Measurements from ENCODE around the gene NRXN2.

NRXN2 gene

DNA sequence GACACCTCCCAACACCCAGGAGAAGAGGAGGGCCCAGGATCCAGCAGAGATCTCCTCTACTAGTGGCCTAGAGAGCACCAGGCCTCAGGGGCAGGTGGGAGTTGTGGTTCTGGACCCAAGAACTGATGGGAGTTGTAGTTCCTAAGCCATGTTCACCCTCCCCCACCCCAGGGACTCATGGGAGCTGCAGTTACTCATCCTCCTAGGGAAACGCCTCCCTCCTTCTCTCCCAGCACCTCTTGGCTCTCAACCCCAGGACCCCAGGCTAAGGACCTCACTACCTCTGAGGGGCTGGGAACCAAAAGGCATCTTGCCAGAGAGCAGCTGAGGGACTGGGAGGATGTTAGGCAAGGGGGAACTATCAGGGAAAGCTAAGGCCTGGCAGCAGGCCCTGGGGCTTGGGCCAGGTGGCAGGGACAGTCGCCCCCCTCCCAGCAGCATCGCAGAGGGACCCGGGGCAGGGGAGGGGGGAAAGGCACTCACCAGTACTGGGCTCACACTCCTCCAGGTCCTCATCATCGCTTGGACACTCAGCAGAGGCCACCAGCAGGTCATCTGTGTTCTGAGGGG lies 103.1 kb downstream of the NRXN2 start:
- DNase-seq (no peak), ATAC-seq (replicated peaks) (no peak)
- no peaks in the 10 kb centered on the region for H3K27me3 Mint-ChIP-seq
- H3K9me3 Mint-ChIP-seq = no peaks in the 10 kb centered on the region
- H3K36me3 Mint-ChIP-seq = no peaks in the 10 kb centered on the region
- H3K4me1 Mint-ChIP-seq = peaks cover 13 to 17% of the 10 kb centered on the region in 2 donors
- no peak overlapping the region for H3K4me3 Mint-ChIP-seq
- H3K27ac Mint-ChIP-seq = no peak overlapping the region

DNA sequence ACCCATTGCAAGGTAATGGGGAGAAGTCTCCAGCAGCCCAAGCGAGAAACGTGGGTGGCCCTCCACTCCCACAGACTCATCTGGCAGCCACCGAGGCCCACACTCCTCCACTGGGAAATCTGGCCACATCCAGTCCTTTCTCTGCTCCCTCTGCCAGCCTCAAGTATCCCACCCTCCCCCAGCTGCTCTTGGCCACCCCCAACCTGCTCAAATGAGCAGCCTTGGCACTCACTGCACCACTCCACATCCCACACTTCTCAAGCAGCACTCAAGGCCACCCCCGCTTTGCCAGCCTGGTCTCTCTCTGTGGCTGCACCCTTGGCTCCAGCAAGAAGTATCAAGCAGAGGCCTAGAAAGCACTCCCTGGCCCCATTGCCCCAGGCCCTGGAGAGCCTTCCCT lies 103.8 kb downstream of the NRXN2 start:
- H3K4me3 Mint-ChIP-seq = no peak overlapping the region
- no peaks in the 10 kb centered on the region for H3K27me3 Mint-ChIP-seq
- H3K4me1 Mint-ChIP-seq = peaks cover 8 to 13% of the 10 kb centered on the region in 2 donors
- H3K27ac Mint-ChIP-seq = no peak overlapping the region
- H3K36me3 Mint-ChIP-seq = no peaks in the 10 kb centered on the region
- ATAC-seq (replicated peaks) = no peak
- H3K9me3 Mint-ChIP-seq = no peaks in the 10 kb centered on the region
- no peak for DNase-seq

DNA sequence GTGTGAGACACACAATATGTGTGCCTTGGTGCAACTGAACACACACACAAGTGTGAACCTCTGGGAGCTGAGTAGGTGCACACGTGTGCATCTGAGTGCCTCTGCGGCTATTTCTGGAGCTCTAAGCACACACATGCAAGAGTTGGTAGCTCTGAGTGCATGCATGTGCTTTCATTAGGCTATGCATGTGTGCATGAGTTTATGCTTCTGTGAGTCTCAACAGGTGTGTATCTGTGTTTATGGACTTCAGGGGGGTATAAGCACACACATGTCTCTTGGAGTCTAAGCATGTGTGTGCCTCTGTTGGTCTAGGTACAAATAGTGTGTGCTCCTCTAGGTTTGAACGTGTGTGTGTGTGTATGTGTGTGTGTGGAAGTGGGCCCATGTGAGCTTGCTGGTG lies 106.2 kb downstream of the NRXN2 start:
- H3K9me3 Mint-ChIP-seq = no peaks in the 10 kb centered on the region
- H3K4me1 Mint-ChIP-seq = peaks cover 8 to 13% of the 10 kb centered on the region in 2 donors
- no peaks in the 10 kb centered on the region for H3K36me3 Mint-ChIP-seq
- no peak overlapping the region for H3K4me3 Mint-ChIP-seq
- H3K27ac Mint-ChIP-seq = no peak overlapping the region
- no peak for ATAC-seq (replicated peaks)
- no peaks in the 10 kb centered on the region for H3K27me3 Mint-ChIP-seq
- no peak for DNase-seq

DNA sequence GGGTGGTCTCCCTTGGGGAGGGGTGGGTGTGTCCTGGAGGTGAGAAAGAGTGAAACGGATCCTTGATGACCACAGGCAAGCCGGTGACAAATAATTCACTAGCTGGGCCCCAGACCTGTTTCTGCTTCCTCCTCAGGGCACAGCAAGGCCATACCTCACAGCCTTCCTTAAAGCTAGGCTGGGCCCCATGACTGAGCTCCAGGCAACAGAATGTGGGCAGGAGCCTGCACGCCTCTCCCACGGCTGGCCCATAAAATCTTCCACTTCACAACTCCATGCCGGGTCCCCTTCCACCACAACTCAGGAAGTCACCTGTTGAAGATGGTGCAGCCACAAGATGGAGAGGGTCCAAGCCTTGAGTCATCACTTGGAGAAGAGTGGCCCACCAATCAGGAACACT lies 108.1 kb downstream of the NRXN2 start:
- H3K9me3 Mint-ChIP-seq = no peaks in the 10 kb centered on the region
- H3K4me1 Mint-ChIP-seq = peaks cover 0 to 4% of the 10 kb centered on the region in 2 donors
- H3K4me3 Mint-ChIP-seq = no peak overlapping the region
- no peaks in the 10 kb centered on the region for H3K36me3 Mint-ChIP-seq
- DNase-seq = no peak
- no peak overlapping the region for H3K27ac Mint-ChIP-seq
- H3K27me3 Mint-ChIP-seq = no peaks in the 10 kb centered on the region
- ATAC-seq (replicated peaks) = no peak

DNA sequence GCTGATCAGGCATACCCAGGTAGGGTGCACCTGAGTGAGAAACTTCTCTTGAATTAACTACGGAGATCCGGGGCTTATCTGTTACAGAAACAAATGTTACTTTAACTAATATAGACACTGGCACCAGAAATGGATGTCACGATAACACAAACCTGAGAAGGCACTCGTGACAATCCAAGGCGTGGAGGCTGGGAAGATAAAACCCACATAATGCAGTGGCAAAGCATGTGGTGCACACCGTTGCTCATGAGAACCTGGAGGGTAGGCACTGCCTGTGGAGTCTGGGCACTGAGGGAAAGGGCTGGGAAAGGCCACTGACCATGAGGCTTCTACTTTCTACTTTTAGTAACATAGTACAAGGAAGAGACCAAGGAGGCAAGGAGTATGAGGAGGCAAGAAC lies 109.3 kb downstream of the NRXN2 start:
- H3K27me3 Mint-ChIP-seq = no peaks in the 10 kb centered on the region
- H3K27ac Mint-ChIP-seq = no peak overlapping the region
- no peaks in the 10 kb centered on the region for H3K36me3 Mint-ChIP-seq
- ATAC-seq (replicated peaks) (no peak), DNase-seq (no peak)
- H3K9me3 Mint-ChIP-seq = no peaks in the 10 kb centered on the region
- no peaks in the 10 kb centered on the region for H3K4me1 Mint-ChIP-seq
- no peak overlapping the region for H3K4me3 Mint-ChIP-seq

DNA sequence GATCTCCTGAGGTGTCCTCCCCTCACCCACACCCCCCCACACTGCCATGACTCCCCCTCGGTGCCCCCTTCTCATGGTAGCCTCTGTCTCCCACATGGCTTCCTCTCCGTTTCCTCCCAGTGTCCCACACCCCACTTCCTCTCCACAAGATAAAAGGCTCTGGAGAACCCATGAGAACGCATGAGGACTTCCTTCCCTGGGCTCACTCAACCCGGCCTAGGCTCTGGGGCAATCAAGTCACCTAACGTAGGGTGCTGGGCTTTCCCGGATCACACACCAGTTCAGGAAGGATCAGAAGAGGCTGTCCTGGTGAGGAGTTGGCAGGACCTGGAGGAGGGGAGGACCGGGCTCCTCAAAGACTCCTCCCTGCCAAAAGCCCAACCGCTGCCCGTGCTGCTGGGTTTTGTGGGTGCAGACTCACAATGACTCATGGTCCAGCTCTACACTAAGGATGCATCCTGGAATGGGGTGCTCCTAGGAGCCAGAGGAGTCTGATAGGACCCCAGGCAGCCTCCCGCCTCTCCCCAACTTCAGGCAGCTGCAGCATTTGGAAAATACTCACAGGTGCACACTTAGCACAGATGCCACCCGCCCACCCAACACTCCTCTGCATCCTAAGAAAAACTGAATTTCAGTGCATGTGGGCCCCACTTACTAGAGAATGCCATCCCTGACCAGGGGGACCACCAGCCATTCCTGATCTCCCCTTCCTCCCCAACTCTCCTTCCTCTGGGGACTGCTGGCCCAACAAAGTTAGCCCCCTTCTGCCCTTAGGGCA lies 110.9 kb downstream of the NRXN2 start:
- H3K4me1 Mint-ChIP-seq = peaks cover 0 to 10% of the 10 kb centered on the region in 2 donors
- H3K36me3 Mint-ChIP-seq = no peaks in the 10 kb centered on the region
- ATAC-seq (replicated peaks) = no peak
- peaks cover 0 to 9% of the 10 kb centered on the region in 2 donors for H3K27me3 Mint-ChIP-seq
- H3K27ac Mint-ChIP-seq = no peak overlapping the region
- no peak overlapping the region for H3K4me3 Mint-ChIP-seq
- H3K9me3 Mint-ChIP-seq = no peaks in the 10 kb centered on the region
- no peak for DNase-seq

DNA sequence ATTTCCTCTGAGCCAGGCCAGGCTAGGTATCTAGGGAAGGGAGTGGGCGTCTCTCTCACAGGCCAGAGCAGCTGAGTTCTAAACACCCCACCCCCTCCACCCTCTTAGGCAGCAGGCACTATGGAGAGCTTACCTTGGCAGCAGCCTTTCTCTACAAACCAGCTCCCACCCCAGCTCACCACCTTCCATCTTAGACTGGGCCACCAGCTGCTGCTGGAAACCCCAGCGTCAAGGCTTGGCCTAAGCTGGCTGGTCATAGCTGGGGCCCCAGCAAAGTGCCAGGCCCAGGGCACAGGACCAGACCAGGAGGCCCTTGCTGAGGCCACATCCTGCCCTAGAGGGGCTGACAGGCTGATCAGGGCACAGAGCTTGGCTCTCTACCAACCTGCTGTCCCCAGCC lies 111.8 kb downstream of the NRXN2 start:
- DNase-seq = no peak
- Mint-ChIP-seq H3K27ac (no peak overlapping the region), H3K36me3 (no peaks in the 10 kb centered on the region), H3K9me3 (no peaks in the 10 kb centered on the region), H3K4me1 (peaks cover 0 to 15% of the 10 kb centered on the region in 2 donors), H3K27me3 (peaks cover 0 to 13% of the 10 kb centered on the region in 2 donors), H3K4me3 (no peak overlapping the region)
- no peak for ATAC-seq (replicated peaks)

DNA sequence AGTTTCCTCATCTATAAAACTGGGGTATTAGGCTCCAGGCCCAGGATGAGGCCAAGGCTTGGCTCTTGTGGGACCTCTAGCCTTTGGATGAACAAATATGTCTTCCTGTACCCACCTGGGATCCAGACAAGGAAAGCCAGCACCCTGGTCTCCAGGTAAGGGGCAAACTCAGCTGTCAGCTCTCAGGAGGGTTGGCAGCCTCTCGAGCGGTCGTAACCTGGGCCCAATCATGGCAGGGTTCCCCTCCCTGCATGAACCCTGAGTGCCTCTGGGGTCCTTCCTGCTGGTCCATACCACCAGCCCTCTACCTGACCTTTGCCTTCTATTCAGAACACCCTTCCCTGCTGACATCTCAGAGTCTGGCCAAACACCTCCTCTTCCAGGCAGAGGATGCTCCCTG lies 112.4 kb downstream of the NRXN2 start:
- H3K27ac Mint-ChIP-seq = no peak overlapping the region
- peaks cover 0 to 15% of the 10 kb centered on the region in 2 donors for H3K4me1 Mint-ChIP-seq
- H3K36me3 Mint-ChIP-seq = no peaks in the 10 kb centered on the region
- peaks cover 0 to 17% of the 10 kb centered on the region in 2 donors for H3K27me3 Mint-ChIP-seq
- no peak overlapping the region for H3K4me3 Mint-ChIP-seq
- DNase-seq = no peak
- ATAC-seq (replicated peaks) = no peak
- H3K9me3 Mint-ChIP-seq = no peaks in the 10 kb centered on the region

DNA sequence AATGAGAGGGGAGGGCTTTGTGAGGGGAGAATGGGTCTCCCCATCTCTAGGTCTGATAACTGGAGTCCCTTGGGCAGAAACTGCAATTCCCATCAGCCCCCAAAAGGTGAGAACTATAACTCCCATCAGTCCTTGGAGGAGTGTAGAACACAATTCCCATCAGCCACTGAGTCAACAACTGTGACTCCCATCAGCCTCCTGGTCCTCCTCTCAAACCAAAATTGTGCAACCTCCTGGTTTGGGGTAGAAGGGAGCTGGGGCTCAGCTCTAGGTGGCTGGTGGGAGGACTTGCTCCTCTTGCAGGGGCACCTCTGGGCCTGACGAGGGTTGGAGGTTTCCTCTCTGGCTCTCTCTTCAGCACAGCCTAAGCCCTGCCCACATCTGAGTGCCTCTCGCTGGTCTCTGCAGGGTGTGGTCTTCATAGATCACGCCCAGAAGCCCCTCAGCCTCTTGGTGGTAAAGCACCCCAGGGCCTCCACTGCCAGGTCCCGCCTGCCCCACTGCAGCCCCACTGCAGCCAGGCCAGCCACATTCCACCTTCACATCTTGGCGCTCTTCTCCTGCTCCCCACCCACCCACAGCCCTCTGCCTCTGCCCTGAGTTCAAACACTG lies 113.5 kb downstream of the NRXN2 start:
- H3K36me3 Mint-ChIP-seq = no peaks in the 10 kb centered on the region
- H3K27ac Mint-ChIP-seq = no peak overlapping the region
- H3K4me3 Mint-ChIP-seq = no peak overlapping the region
- ATAC-seq (replicated peaks) (peak in 1 of 2 donors; percentile 22), DNase-seq (no peak)
- H3K9me3 Mint-ChIP-seq = no peaks in the 10 kb centered on the region
- H3K27me3 Mint-ChIP-seq = peaks cover 0 to 24% of the 10 kb centered on the region in 2 donors
- peaks cover 0 to 15% of the 10 kb centered on the region in 2 donors for H3K4me1 Mint-ChIP-seq

DNA sequence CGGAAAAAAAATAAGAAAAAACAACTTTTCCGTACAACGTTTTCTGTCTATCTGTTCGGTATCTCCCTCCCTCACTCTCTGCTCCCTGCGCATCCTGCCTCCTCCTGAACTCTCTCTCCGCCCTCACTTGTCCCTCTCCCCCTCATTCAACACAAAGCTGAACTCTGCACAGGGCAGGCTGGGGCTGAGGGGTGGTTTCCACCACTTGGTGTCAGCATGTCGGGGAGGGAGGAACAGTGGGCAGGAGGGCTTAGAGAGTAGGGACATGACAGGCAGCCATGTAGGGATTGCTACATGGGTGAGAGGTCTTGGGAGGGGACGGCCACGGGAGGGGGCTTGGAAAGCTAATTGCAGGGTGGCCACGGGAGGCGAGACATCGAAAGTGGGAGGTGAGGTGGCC lies 114.4 kb downstream of the NRXN2 start:
- H3K27ac Mint-ChIP-seq = no peak overlapping the region
- ATAC-seq (replicated peaks) (no peak), DNase-seq (no peak)
- H3K36me3 Mint-ChIP-seq = no peaks in the 10 kb centered on the region
- H3K4me3 Mint-ChIP-seq = no peak overlapping the region
- no peaks in the 10 kb centered on the region for H3K9me3 Mint-ChIP-seq
- H3K27me3 Mint-ChIP-seq = peaks cover 0 to 28% of the 10 kb centered on the region in 2 donors
- peaks cover 0 to 15% of the 10 kb centered on the region in 2 donors for H3K4me1 Mint-ChIP-seq

DNA sequence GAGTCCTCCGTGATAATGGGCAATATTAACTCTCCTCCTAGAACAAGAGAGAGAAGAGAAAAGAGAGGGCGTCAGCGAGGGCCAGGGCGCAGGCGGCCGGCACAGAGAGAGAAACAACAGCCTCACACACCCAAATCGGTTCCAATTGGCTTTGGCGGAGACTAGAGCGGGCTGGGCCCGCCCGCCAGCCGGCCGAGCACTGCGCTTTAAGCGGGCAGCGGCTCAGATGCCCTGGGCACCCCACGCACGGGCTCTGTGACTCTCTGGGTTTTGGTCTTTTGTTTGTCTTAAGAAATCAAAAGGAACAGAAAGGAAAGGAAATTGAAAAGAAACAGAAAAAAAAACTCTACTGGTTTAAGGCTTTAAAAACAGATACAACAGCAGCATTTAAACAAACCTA lies 115.0 kb downstream of the NRXN2 start:
- DNase-seq (no peak), ATAC-seq (replicated peaks) (peak in 1 of 2 donors; percentile 13)
- no peak overlapping the region for H3K4me3 Mint-ChIP-seq
- no peaks in the 10 kb centered on the region for H3K36me3 Mint-ChIP-seq
- no peaks in the 10 kb centered on the region for H3K9me3 Mint-ChIP-seq
- H3K27ac Mint-ChIP-seq = peak overlapping the region; percentile 7
- H3K4me1 Mint-ChIP-seq = peaks cover 0 to 15% of the 10 kb centered on the region in 2 donors
- peaks cover 0 to 28% of the 10 kb centered on the region in 2 donors for H3K27me3 Mint-ChIP-seq

DNA sequence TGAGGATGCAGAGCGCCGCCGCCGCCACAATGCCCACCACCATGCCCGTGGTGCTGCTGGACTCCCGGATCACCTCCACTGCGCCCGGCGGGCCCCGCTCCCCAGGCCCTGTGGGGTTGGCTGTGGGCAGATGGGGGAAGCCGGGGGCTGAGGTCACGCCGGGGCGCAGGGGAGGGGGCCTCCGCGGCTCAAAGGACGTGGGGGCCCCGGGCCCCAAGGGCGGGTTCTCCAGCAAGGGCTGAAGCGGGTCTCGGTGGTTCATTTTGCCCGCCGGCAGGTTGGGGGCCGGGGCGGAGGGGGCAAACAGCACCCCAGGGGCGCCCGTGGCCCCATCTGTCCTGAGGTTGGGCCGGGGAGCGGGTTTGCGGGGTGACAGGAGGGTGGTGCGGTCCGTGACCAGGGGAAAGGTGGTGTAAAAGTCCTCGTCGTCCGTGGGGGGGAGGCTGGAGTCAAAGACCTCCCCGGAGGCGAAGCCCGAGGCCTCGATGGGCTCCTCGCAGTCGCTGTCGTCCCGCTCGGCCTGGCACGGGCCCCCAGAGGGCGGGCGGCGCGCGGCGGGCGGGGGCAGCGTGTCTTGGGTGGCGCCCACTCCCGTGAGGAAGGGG lies 115.5 kb downstream of the NRXN2 start:
- Mint-ChIP-seq H3K4me3 (peak overlapping the region in 1 of 2 donors; percentile 62), H3K4me1 (peaks cover 0 to 15% of the 10 kb centered on the region in 2 donors), H3K27me3 (peaks cover 0 to 28% of the 10 kb centered on the region in 2 donors), H3K9me3 (no peaks in the 10 kb centered on the region), H3K36me3 (no peaks in the 10 kb centered on the region), H3K27ac (no peak overlapping the region)
- ATAC-seq (replicated peaks) = no peak
- no peak for DNase-seq

DNA sequence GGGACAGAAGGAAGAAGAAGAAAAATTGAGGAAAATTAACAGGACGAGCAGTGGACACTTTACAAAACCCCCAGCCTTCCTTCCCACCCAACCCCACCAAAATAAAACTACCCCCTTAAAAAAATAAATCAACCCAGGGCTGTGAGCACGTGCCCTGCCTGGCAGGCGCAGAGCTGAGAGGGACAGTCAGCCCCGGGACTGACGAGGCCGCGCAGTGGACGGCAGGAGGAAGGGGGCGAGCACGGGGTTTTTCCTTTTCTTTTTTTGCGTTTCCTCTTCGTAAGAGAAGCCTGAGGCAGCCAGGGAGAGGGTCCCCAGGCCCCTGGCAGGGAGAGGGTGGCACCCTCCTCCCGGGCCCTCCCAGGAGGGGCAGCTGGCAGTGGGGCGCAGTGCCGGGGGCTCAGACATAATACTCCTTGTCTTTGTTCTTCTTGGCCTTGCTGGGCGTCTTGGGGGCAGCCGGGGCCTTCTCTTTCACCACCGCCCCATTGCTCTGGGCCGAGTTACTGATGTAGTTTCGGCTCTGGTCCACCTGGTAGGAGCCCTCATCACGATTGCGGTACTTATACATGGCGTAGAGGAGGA lies 116.1 kb downstream of the NRXN2 start:
- ATAC-seq (replicated peaks) (no peak), DNase-seq (no peak)
- Mint-ChIP-seq H3K36me3 (no peaks in the 10 kb centered on the region), H3K4me1 (peaks cover 0 to 15% of the 10 kb centered on the region in 2 donors), H3K9me3 (no peaks in the 10 kb centered on the region), H3K27ac (no peak overlapping the region), H3K4me3 (peak overlapping the region in 1 of 2 donors; percentile 62), H3K27me3 (peaks cover 0 to 28% of the 10 kb centered on the region in 2 donors)

All from stimulated activated naive B cell treated with anti-CD40 and anti-IgM and Interleukin-4, amounts not matched to agents 10 μg/mL and 1 μg/mL and 100 μg/mL, for 72 hours (primary cell).